Measurements from ENCODE around the gene PCF11. TPM values are rescaled to one million over a fixed set of nuclear protein-coding genes. Genes with fewer than 3 reads are reported as not detected.

The PCF11 gene
- total and polyA plus RNA-seq, 2 of the 4 experiments (the other 2 are of a cell fraction), result 19.2 to 26.7 TPM

GRCh38 chr11:83172551-83172950 is 15.6 kb downstream of the PCF11 start:
- peaks cover 26 to 44% of the 10 kb centered on the region in 2 experiments for H3K79me1 ChIP-seq (ENCODE audit: low read depth in 1 of 2, low read length in 2 of 2)
- intact Hi-C loops (cut with micrococcal nuclease) (no loop called here), in situ Hi-C loops (cut with MboI; ENCODE audit: low sequenced_read_pairs) (no loop called here), dilution Hi-C loops (cut with HindIII; ENCODE audit: low sequenced_read_pairs, unreplicated experiment) (loop anchor here (25.0 kb wide), 1 partner anchor 110 kb away; the partner anchor contains the start of gene RAB30)
- H3K14ac ChIP-seq (replicated peaks; ENCODE audit: low read depth, low read length), result no peak overlapping the region
- H4K5ac ChIP-seq (ENCODE audit: low read depth, low read length), result no peak overlapping the region
- peaks cover 44% of the 10 kb centered on the region for H3K36me3 ChIP-seq (ENCODE audit: control insufficient read depth, insufficient read depth, low read length)
- no peaks in the 10 kb centered on the region for H3K27me3 ChIP-seq (ENCODE audit: control insufficient read depth, insufficient read depth, low read length)
- TF ChIP-seq SMC3 (IDR thresholded peaks at IDR 0.05; ENCODE audit: low read depth, low read length) (no peak), FOS (IDR thresholded peaks at IDR 0.05; ENCODE audit: low read depth, low read length) (no peak), MXI1 (IDR thresholded peaks at IDR 0.05; ENCODE audit: borderline replicate concordance, low read depth, low read length) (no peak), CTCF (conservative IDR thresholded peaks at IDR 0.05; ENCODE audit: low read depth, low read length) (no peak), NFE2L2 (IDR thresholded peaks at IDR 0.05; ENCODE audit: low read depth, low read length) (no peak), MAFK (IDR thresholded peaks at IDR 0.05; ENCODE audit: low read depth, low read length) (no peak), CHD1 (IDR thresholded peaks at IDR 0.05; ENCODE audit: low read depth, low read length) (no peak)
- no peak overlapping the region for H3K4ac ChIP-seq (ENCODE audit: low read depth, low read length)
- BruUV-seq (replicated peaks), result no TSS peak
- 100% methylated on average over 1 of the region's 4 CpGs; no CpG with 5 or more reads in 1 of the 2 experiments for WGBS, 2 experiments (ENCODE audit: extremely low coverage in 2 of 2, insufficient read length in 1 of 2)
- no peak overlapping the region for H2BK5ac ChIP-seq (ENCODE audit: low read depth, low read length, poor library complexity, severe bottlenecking)
- H3K56ac ChIP-seq (ENCODE audit: extremely low read depth, insufficient read depth, low read length), result no peak overlapping the region
- no peak overlapping the region for H4K91ac ChIP-seq (ENCODE audit: insufficient read depth, low read depth, low read length)
- H2BK20ac ChIP-seq (ENCODE audit: low read depth, low read length), result no peak overlapping the region
- no peak overlapping the region for H3K4me2 ChIP-seq (ENCODE audit: low read depth, low read length)
- no peak overlapping the region for H3K23ac ChIP-seq (ENCODE audit: low read depth, low read length)
- peaks cover 5% of the 10 kb centered on the region; the same call in 1 of the 2 replicates for H3K9me1 ChIP-seq (ENCODE audit: insufficient read depth, low read length)
- no peak for ATAC-seq (ENCODE audit: low read depth)
- no peak overlapping the region for H3K4me3 ChIP-seq (ENCODE audit: insufficient read depth, low read depth, low read length)
- H4K20me1 ChIP-seq (ENCODE audit: insufficient read depth, low read length), result peaks cover 40% of the 10 kb centered on the region
- no peak for DNase-seq
- POLR2A ChIA-PET (ENCODE audit: unreplicated experiment), result interaction anchor here (0.6 kb wide), 1 partner anchor 677 kb away, joined by 4 read pairs; no protein-coding TSS in a partner anchor
- CTCF ChIA-PET, result no interaction called here
- no peak overlapping the region for H2AK9ac ChIP-seq (replicated peaks; ENCODE audit: low read depth, low read length, poor library complexity)
- no peak overlapping the region for H2AFZ ChIP-seq (replicated peaks; ENCODE audit: low read length, poor library complexity)
- H4K8ac ChIP-seq (ENCODE audit: low read depth in 2 of 2, low read length in 2 of 2), result no peak overlapping the region
- no peak overlapping the region for H3K9ac ChIP-seq (ENCODE audit: low read depth, low read length)
- no peak overlapping the region for H2BK15ac ChIP-seq (ENCODE audit: low read depth, low read length)
- no peak overlapping the region for H3K27ac ChIP-seq (ENCODE audit: insufficient read depth, low read length)
- H2BK120ac ChIP-seq (ENCODE audit: low read depth, low read length), result no peak overlapping the region
- no peak overlapping the region for H3K18ac ChIP-seq (ENCODE audit: low read depth, low read length)
- H3K4me1 ChIP-seq (ENCODE audit: control insufficient read depth, insufficient read depth, low read length), result peaks cover 4% of the 10 kb centered on the region
- H2AK5ac ChIP-seq (ENCODE audit: low read depth, low read length), result no peak overlapping the region
- H3K9me3 ChIP-seq (ENCODE audit: control insufficient read depth, insufficient read depth, low read length), result no peaks in the 10 kb centered on the region; the same call in 1 of the 2 replicates

Data from IMR-90 (cell line).